K562 (cell line): ENCODE measurements around the gene RCBTB1. TPM values are rescaled to one million over a fixed set of nuclear protein-coding genes. Genes with fewer than 3 reads are reported as not detected.
A peak's percentile ranks its signal among the peaks of the same experiment; 100 is the strongest.
"Not testable (repeated sequence)": the region's sequence is repeated elsewhere in the genome, so short reads cannot be mapped to it uniquely, and the experiment has no call there.

Experiments used
- ATAC-seq: fragments of 200-7000 bp; cut with Tn5 transposase; 3 replicates; pipeline ENCODE4 v1.9.1; 2020; ENCODE audit warnings: moderate library complexity
- BruUV-seq: library from RNA; stranded (reverse); fragments of 400-500 nt; replicated peaks from 2 replicates; lab custom pipeline; 2021; lab: Mats Ljungman, UMichigan
- CTCF ChIA-PET: fragments of 300-600 bp; formaldehyde crosslinking; extraction: SDS; loops from one replicate; lab custom pipeline; 2021; ENCODE audit warnings: low intra/inter-chr PET ratio; lab: Yijun Ruan, JAX
- POLR2A ChIA-PET: fragments of 300-600, 350-650 bp; sonication (Branson Sonifier 250); formaldehyde crosslinking; extraction: SDS; loops from one replicate; lab custom pipeline; 2021; ENCODE audit warnings: antibody characterized with exemption, inconsistent platforms; lab: Yijun Ruan, JAX
- DNase-seq, 4 experiments: peaks; one replicate each; pipeline versions ENCODE4 v3.0.0 to v3.0.0-alpha.2; 2011 to 2018; ENCODE audit warnings: low spot score in 3 of 4, mixed read lengths in 3 of 4; ENCODE audit errors: extremely low read depth in 1 of 4
- FAIRE-seq: peaks from 2 replicates; lab custom pipeline; 2011; peaks lifted over from hg19 to GRCh38; lab: Jason Lieb, UNC
- H2AFZ ChIP-seq: 2 replicates; pipeline ENCODE4 v1.6.0; 2011; ENCODE audit warnings: low read depth, low read length, control low read depth, inconsistent platforms
- H3K27ac ChIP-seq: fragments of 200-600 bp; 3 replicates; pipeline ENCODE4 v1.8.0; 2011; ENCODE audit warnings: low read depth, mild to moderate bottlenecking, control low read depth, inconsistent platforms, low read length, moderate library complexity, mixed read lengths; ENCODE audit errors: extremely low read depth
- H3K27me3 ChIP-seq, 2 experiments: fragments of 300-600 bp in 1 of 2; 2 replicates in 1 of 2; 3 replicates in 1 of 2; pipeline versions ENCODE4 v1.6.0 to v1.8.0; 2011; ENCODE audit warnings: inconsistent platforms in 2 of 2, low read length in 2 of 2, mild to moderate bottlenecking in 1 of 2, mixed read lengths in 1 of 2, moderate library complexity in 1 of 2; ENCODE audit not compliant: control insufficient read depth in 2 of 2, insufficient read depth in 2 of 2
- H3K36me3 ChIP-seq: fragments of 300-600 bp; 3 replicates; pipeline ENCODE4 v1.8.0; 2011; ENCODE audit warnings: mild to moderate bottlenecking, low read length, inconsistent platforms; ENCODE audit not compliant: control insufficient read depth, insufficient read depth
- H3K4me1 ChIP-seq, 2 experiments: fragments of 200-600 bp in 1 of 2; replicated peaks in 1 of 2; 2 replicates in 1 of 2; 3 replicates in 1 of 2; pipeline versions ENCODE4 v1.5.1 to v1.8.0; 2011; ENCODE audit warnings: inconsistent platforms in 2 of 2, low read length in 2 of 2, mild to moderate bottlenecking in 1 of 2, mixed read lengths in 1 of 2, moderate library complexity in 1 of 2; ENCODE audit not compliant: control insufficient read depth in 2 of 2, insufficient read depth in 2 of 2
- H3K4me2 ChIP-seq: 2 replicates; pipeline ENCODE4 v1.6.1; 2011; ENCODE audit warnings: low read length, control low read depth, inconsistent platforms, mixed read lengths; ENCODE audit not compliant: insufficient read depth
- H3K4me3 ChIP-seq: fragments of 200-600 bp; sonication (generic), shearing (Covaris generic); 2 replicates; pipeline ENCODE4 v1.5.1; 2016; ENCODE audit warnings: control low read depth, inconsistent platforms
- H3K79me2 ChIP-seq: fragments of 200-600 bp; 3 replicates; pipeline ENCODE4 v1.8.0; 2011; ENCODE audit warnings: low read length, inconsistent platforms; ENCODE audit not compliant: control insufficient read depth, insufficient read depth
- H3K9ac ChIP-seq, 2 experiments: 2 replicates each; pipeline versions ENCODE4 v1.6.0 to v1.6.1; 2011; ENCODE audit warnings: low read depth in 2 of 2, low read length in 2 of 2, control low read depth in 1 of 2, inconsistent platforms in 1 of 2, mild to moderate bottlenecking in 1 of 2, mixed read lengths in 1 of 2; ENCODE audit not compliant: insufficient read depth in 1 of 2
- H3K9me1 ChIP-seq: one replicate; pipeline ENCODE4 v1.6.0; 2011; ENCODE audit warnings: inconsistent platforms, mild to moderate bottlenecking, low read length, moderate library complexity; ENCODE audit not compliant: control insufficient read depth, insufficient read depth
- H3K9me3 ChIP-seq: replicated peaks from 2 replicates; pipeline ENCODE4 v1.5.1; 2011; ENCODE audit warnings: low read depth, low read length, inconsistent platforms; ENCODE audit not compliant: control insufficient read depth, insufficient read depth
- H4K20me1 ChIP-seq: replicated peaks from 2 replicates; pipeline ENCODE4 v1.6.1; 2011; ENCODE audit warnings: low read length, inconsistent platforms, mixed read lengths; ENCODE audit not compliant: control insufficient read depth, insufficient read depth
- GTF2B ChIP-seq: IDR thresholded peaks from 2 replicates; pipeline ENCODE4 v1.6.1; 2011; ENCODE audit not compliant: insufficient read length; ENCODE audit errors: extremely low read depth
- RBM15 ChIP-seq: fragments of 200-400 bp; formaldehyde crosslinking; IDR thresholded peaks from 2 replicates; pipeline ENCODE4 v1.6.1; 2018; ENCODE audit warnings: mild to moderate bottlenecking, low read length, moderate library complexity; ENCODE audit not compliant: insufficient read depth
- WGBS: fragments of 100-300 bp; shearing (Covaris generic); methylation state at CpG from one replicate; pipeline ENCODE4 v1.1.6; 2016; ENCODE audit warnings: low coverage, mixed read lengths; ENCODE audit not compliant: insufficient coverage; ENCODE audit errors: missing lambda C conversion rate; 5-methylcytosine and 5-hydroxymethylcytosine counted together
- in situ Hi-C: fragments of 300-500 bp; cut with MboI; formaldehyde crosslinking; loops from 4 replicates; pipeline ENCODE4 v1.15.0; 2018; ENCODE audit warnings: inconsistent platforms, mixed read lengths
- intact Hi-C: fragments of 100-400 bp; cut with micrococcal nuclease; formaldehyde crosslinking; loops from 2 replicates; pipeline ENCODE4 v1.14.2; 2022
- polyA plus RNA-seq, 8 experiments: library from polyadenylated mRNA; depleted of rRNA in 4 of 8; stranded (reverse) in 5 of 8; unstranded in 3 of 8; fragments of >200 nt; fragmentation: Nextera tagmentation in 2 of 8; fragmentation: Illumina TruSeq in 1 of 8; extraction: Ambion mirVana in 2 of 8; extraction: Trizol in 1 of 8; gene quantifications; 2 replicates each; pipeline versions ENCODE4 v1.2.1 to v1.2.3, GENCODE V29; 2011 to 2014; ENCODE audit warnings: inconsistent platforms in 1 of 8, missing spikeins in 1 of 8
- total RNA-seq, 7 experiments: library from RNA; depleted of rRNA in 6 of 7; stranded (reverse); fragments of >200 nt in 6 of 7; fragmentation: Illumina TruSeq in 2 of 7; extraction: Trizol in 2 of 7; gene quantifications; 2 replicates each; pipeline versions ENCODE4 v1.2.1 to v1.2.3, GENCODE V29; 2011 to 2021; ENCODE audit warnings: low replicate concordance in 1 of 7

The RCBTB1 gene
- total and polyA plus RNA-seq, 9 of the 15 experiments (the other 6 are each of a cell fraction or from before 2014, with no cell fraction given), result 4.0 to 11.3 (median 8.4) TPM

- POLR2A ChIA-PET, result interaction anchor here (2.5 kb wide), 1 partner anchor 11 kb away, joined by 8 read pairs; no protein-coding TSS in a partner anchor
- WGBS, result 49% methylated on average over 3 of the region's 3 CpGs
- CTCF ChIA-PET, result not testable (repeated sequence)
These were observed 5.4 kb upstream of the RCBTB1 start for GRCh38 chr13:49590714-49591113.

GRCh38 chr13:49587311-49587847 is 2.0 kb upstream of the RCBTB1 start:
- H3K36me3 ChIP-seq, result no peaks in the 10 kb centered on the region
- BruUV-seq, result no TSS peak
- TF ChIP-seq RBM15, result no peak
- no peak for TF ChIP-seq GTF2B
- TF ChIP-seq, all 486 proteins: peak for 0
- H4K20me1 ChIP-seq, result no peaks in the 10 kb centered on the region
- ChIA-PET CTCF (no interaction called here), POLR2A (interaction anchor here (1.2 kb wide), 1 partner anchor 25 kb away, joined by 4 read pairs; no protein-coding TSS in a partner anchor)
- H3K4me3 ChIP-seq, result no peak overlapping the region
- DNase-seq (no peak), ATAC-seq (no peak), FAIRE-seq (no peak)
- in situ Hi-C loops, result no loop called here
- peak overlapping the region; percentile 61; the same call in 1 of the 2 replicates for H2AFZ ChIP-seq
- H3K4me1 ChIP-seq, result peaks cover 7 to 13% of the 10 kb centered on the region in 2 experiments; a peak in 4 of 5 replicates
- 25% methylated on average over 2 of the region's 2 CpGs for WGBS
- peaks cover 11% of the 10 kb centered on the region; the same call in 2 of the 3 replicates for H3K79me2 ChIP-seq
- H3K4me2 ChIP-seq, result no peak overlapping the region
- H3K9me1 ChIP-seq, result no peaks in the 10 kb centered on the region
- H3K9me3 ChIP-seq, result no peaks in the 10 kb centered on the region
- no peaks in the 10 kb centered on the region for H3K27me3 ChIP-seq
- no peak overlapping the region for H3K9ac ChIP-seq
- no peak overlapping the region for H3K27ac ChIP-seq
- intact Hi-C loops, result no loop called here

More at GRCh38 chr13:49590714-49591113, 5.4 kb upstream of the RCBTB1 start:
- H3K9ac ChIP-seq, H3K4me2 ChIP-seq, H3K4me3 ChIP-seq, FAIRE-seq, H3K27ac ChIP-seq, in situ Hi-C loops, intact Hi-C loops, H3K36me3 ChIP-seq, BruUV-seq, DNase-seq, H4K20me1 ChIP-seq, H3K4me1 ChIP-seq, ATAC-seq, H3K27me3 ChIP-seq, H3K79me2 ChIP-seq, H3K9me1 ChIP-seq, H3K9me3 ChIP-seq, H2AFZ ChIP-seq: not testable (repeated sequence)
